Erythroblast (primary cell): ENCODE measurements around the gene TMEM141.
"Not testable (repeated sequence)": the region's sequence is repeated elsewhere in the genome, so short reads cannot be mapped to it uniquely, and the experiment has no call there.

Source experiments
- GATA1 ChIP-seq: IDR thresholded peaks from 2 replicates; pipeline ENCODE4 v1.6.1; 2011; ENCODE audit warnings: low read depth, mild to moderate bottlenecking, control low read depth, low read length, moderate library complexity
- POLR2A ChIP-seq: IDR thresholded peaks from 2 replicates; pipeline ENCODE4 v1.6.1; 2011; ENCODE audit warnings: mild to moderate bottlenecking, low read length

DNA sequence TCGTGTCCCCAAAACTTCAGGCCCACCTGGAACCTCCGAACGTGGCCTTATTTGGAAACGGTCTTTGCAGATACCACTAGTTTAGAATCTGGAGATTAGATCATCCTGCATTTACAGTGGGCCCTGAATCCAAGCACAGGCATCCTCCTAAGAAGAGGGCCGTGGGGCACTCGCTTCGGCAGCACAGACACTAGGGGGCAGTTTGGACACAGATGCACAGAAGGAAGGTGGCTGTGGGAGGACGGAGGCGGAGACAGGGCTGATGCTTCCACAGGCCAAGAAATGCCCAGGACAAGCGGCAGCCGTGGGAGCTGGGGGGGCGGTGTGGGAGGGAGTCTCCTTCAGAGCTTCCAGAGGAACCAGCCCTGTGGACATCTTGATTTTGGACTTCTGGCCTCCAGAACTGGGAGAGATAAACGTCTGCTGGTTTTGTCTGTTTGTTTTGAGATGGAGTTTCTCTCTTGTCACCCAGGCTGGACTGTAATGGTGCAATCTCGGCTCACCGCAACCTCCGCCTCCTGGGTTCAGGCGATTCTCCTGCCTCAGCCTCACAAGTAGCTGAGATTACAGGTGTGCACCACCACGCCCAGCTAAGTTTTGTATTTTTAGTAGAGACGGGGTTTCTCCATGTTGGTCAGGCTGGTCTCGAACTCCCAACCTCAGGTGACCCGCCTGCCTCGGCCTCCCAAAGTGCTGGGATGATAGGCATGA, 30.2 kb upstream of the TMEM141 start:
- TF ChIP-seq POLR2A, GATA1: not testable (repeated sequence)
